GM12892 (cell line): ENCODE measurements around the gene DDX17.

Experiments used
- POLR2A ChIP-seq: IDR thresholded peaks from 2 replicates; pipeline ENCODE4 v1.6.1; 2011; ENCODE audit warnings: low read depth, low read length, control low read depth
- POLR2AphosphoS5 ChIP-seq: IDR thresholded peaks from 2 replicates; pipeline ENCODE4 v1.6.1; 2011; ENCODE audit warnings: low read depth, low read length, control low read depth
- TAF1 ChIP-seq: IDR thresholded peaks from 2 replicates; pipeline ENCODE4 v1.6.1; 2011; ENCODE audit warnings: low read depth, mild to moderate bottlenecking, control low read depth, low read length, borderline replicate concordance

GRCh38 chr22:38484244-38484643, 21.9 kb downstream of the DDX17 start:
- TF ChIP-seq POLR2AphosphoS5 (no peak), POLR2A (peak; percentile 50), TAF1 (no peak)
